SIG-M5 (cell line): ENCODE measurements around the gene KCNIP3.
"Not testable (repeated sequence)": the region's sequence is repeated elsewhere in the genome, so short reads cannot be mapped to it uniquely, and the experiment has no call there.

Experiments used
- DNase-seq: peaks from one replicate; lab custom pipeline; 2025; lab: John Stamatoyannopoulos, UW

Gene KCNIP3

GRCh38 chr2:95296880-95297487 is at the start of gene KCNIP3:
TSS of gene KCNIP3 (plus strand) at chr2:95297347. CDS start at chr2:95297439, 92 bp downstream.
- no peak for DNase-seq

- DNase-seq: no peak
Observed at GRCh38 chr2:95258271-95258670, 38.9 kb upstream of the KCNIP3 start.

- DNase-seq: no peak
Observed at GRCh38 chr2:95260028-95261023, 36.8 kb upstream of the KCNIP3 start.

- no peak for DNase-seq
Observed at GRCh38 chr2:95261602-95262001, 35.5 kb upstream of the KCNIP3 start.

- no peak for DNase-seq
Observed at GRCh38 chr2:95262896-95263542, 34.1 kb upstream of the KCNIP3 start.

- DNase-seq: no peak
Observed at GRCh38 chr2:95264624-95265023, 32.5 kb upstream of the KCNIP3 start.

GRCh38 chr2:95265182-95265581 is 32.0 kb upstream of the KCNIP3 start:
- DNase-seq: no peak

- DNase-seq: no peak
Observed at GRCh38 chr2:95266781-95267430, 30.2 kb upstream of the KCNIP3 start.

GRCh38 chr2:95267458-95268210 is 29.5 kb upstream of the KCNIP3 start:
- DNase-seq: no peak

- no peak for DNase-seq
Observed at GRCh38 chr2:95268211-95269035, 28.7 kb upstream of the KCNIP3 start.

GRCh38 chr2:95269036-95269680 is 28.0 kb upstream of the KCNIP3 start:
- DNase-seq: no peak

GRCh38 chr2:95269745-95270144 is 27.4 kb upstream of the KCNIP3 start:
- DNase-seq: not testable (repeated sequence)

GRCh38 chr2:95270541-95271081 is 26.5 kb upstream of the KCNIP3 start:
- DNase-seq: no peak

GRCh38 chr2:95271381-95271971 is 25.7 kb upstream of the KCNIP3 start:
- DNase-seq: no peak

- DNase-seq: no peak
Observed at GRCh38 chr2:95272299-95272751, 24.8 kb upstream of the KCNIP3 start.

- no peak for DNase-seq
Observed at GRCh38 chr2:95272781-95273180, 24.4 kb upstream of the KCNIP3 start.

- DNase-seq: no peak
Observed at GRCh38 chr2:95273566-95274290, 23.4 kb upstream of the KCNIP3 start.
